ENCODE results near the gene PGGT1B. TPM values are rescaled to one million over a fixed set of nuclear protein-coding genes. Genes with fewer than 3 reads are reported as not detected.

Gene PGGT1B
- total RNA-seq, 4 donors from 2014 or later = 2.3 to 35.5 (median 19.3) TPM

DNA sequence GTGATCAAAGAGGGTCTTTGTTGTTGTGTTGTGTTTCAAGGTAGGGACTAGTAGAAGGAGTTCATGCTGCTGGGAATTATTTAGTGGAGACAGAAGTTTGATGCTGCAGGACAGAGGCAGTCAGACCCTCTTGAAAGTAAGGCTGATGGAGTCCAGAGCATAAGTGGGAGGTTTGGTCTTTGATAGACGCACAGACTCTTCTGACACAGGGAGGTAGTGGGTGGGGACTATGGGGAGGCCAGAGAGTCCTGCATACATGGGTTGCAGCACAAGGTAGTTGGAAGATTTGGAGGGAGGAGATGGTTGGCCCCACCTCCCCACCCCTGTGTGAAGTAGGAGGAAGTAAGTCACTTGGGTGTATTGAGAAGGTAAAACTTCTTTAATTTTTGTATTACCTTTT, 36.1 kb upstream of the PGGT1B start:
- Histone ChIP-seq H3K36me3 (no peaks in the 10 kb centered on the region), H3K4me3 (no peak overlapping the region), H3K9me3 (no peaks in the 10 kb centered on the region), H3K27ac (no peak overlapping the region), H3K4me1 (no peaks in the 10 kb centered on the region), H3K27me3 (no peaks in the 10 kb centered on the region)
- DNase-seq = no peak
- TF ChIP-seq, protein P1, sequence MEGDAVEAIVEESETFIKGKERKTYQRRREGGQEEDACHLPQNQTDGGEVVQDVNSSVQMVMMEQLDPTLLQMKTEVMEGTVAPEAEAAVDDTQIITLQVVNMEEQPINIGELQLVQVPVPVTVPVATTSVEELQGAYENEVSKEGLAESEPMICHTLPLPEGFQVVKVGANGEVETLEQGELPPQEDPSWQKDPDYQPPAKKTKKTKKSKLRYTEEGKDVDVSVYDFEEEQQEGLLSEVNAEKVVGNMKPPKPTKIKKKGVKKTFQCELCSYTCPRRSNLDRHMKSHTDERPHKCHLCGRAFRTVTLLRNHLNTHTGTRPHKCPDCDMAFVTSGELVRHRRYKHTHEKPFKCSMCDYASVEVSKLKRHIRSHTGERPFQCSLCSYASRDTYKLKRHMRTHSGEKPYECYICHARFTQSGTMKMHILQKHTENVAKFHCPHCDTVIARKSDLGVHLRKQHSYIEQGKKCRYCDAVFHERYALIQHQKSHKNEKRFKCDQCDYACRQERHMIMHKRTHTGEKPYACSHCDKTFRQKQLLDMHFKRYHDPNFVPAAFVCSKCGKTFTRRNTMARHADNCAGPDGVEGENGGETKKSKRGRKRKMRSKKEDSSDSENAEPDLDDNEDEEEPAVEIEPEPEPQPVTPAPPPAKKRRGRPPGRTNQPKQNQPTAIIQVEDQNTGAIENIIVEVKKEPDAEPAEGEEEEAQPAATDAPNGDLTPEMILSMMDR (IDR thresholded peaks at IDR 0.05) = no peak
- TF ChIP-seq POLR2A (IDR thresholded peaks at IDR 0.05) = no peak
- intact Hi-C loops (cut with DNase I; ENCODE audit: low total_unique reads) = no loop called here

DNA sequence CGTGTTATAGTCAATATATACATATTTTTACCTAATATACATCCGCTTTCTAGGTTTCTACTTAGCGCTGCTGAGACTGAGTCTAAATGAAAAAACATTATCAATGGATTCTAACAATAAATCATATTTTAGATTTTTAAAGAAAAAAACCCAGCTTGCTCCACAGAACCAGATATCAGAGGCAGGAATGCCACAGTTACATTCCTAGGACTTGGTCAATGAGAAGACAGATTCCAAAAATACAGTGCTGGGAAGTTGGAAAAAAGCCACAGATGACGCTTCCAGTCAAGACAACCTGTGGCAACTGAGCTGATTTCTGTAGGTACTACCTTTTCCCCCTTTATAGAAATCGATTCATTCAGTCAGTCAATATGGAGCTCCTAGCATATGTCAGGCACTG, 34.4 kb upstream of the PGGT1B start:
- Histone ChIP-seq H3K36me3 (no peaks in the 10 kb centered on the region), H3K4me1 (no peaks in the 10 kb centered on the region), H3K27me3 (no peaks in the 10 kb centered on the region), H3K27ac (peak overlapping the region in 1 of 2 donors; percentile 23), H3K4me3 (peak overlapping the region; percentile 71 to 77), H3K9me3 (no peaks in the 10 kb centered on the region)
- TF ChIP-seq, protein P1 (IDR thresholded peaks at IDR 0.05) = no peak
- TF ChIP-seq POLR2A (IDR thresholded peaks at IDR 0.05) = no peak
- intact Hi-C loops (cut with DNase I; ENCODE audit: low total_unique reads) = no loop called here
- no peak for DNase-seq

DNA sequence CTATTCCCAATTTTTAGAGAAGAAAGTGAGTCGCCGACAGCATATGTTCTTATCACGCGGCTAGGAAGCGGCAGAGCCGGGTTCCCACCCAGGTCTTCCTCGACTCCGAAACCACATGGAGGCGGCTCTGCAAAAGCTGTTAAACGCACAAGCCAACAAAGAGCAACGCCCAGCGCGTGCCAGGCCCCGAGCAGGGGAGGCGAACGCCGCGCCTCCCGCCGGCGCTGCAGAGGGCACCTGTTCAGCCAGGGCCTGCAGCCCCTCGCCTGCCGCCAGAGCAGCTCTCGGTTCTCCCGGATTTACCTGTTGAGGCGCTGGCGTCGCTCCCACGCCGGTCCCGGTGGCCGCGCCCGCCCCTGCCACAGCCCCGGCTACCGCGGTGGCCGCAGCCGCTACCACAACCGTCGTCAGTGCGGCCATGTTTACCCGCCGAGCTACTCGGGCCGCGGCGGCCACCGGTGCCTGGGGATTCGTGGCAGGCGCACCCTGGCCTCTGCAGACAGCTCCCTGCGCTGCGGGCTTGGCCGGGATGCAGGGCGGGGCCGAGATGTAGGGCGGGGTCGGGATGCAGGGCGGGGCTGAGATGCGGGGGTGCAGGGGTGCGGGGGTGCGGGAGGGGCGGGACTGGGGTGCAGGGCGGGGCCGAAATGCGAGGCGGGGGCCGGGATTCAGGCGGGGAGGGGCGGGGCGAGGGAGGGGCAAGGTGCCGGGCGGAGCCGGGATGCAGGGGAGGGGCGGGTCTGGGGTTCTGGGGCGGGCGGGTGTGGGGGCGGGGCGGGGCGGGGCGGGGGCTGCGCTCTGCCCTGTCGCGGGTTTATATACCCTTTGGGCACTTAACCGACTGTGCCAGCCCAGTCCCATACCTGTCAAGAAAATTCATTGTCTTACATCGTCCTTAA, 33.7 kb upstream of the PGGT1B start, which contains the start of gene CCDC112:
Gene CCDC112, minus strand, starts transcription at position 531 of the 899 bp plus-strand sequence. Its CDS starts 111 bp downstream, at position 420.
- H3K27ac ChIP-seq = peak within 1 kb of the TSS; percentile 39 to 58
- DNase-seq = peak; percentile 71 to 79
- H3K4me3 ChIP-seq = peak within 1 kb of the TSS; percentile 71 to 77
- H3K36me3 ChIP-seq = no peaks in the 10 kb centered on the region
- no peaks in the 10 kb centered on the region for H3K27me3 ChIP-seq
- peak in 1 of 2 donors; percentile 36 for TF ChIP-seq POLR2A (IDR thresholded peaks at IDR 0.05)
- TF ChIP-seq, protein P1 (IDR thresholded peaks at IDR 0.05) = no peak
- intact Hi-C loops (cut with DNase I; ENCODE audit: low total_unique reads) = no loop called here
- no peaks in the 10 kb centered on the region for H3K9me3 ChIP-seq
- H3K4me1 ChIP-seq = no peaks in the 10 kb centered on the region

DNA sequence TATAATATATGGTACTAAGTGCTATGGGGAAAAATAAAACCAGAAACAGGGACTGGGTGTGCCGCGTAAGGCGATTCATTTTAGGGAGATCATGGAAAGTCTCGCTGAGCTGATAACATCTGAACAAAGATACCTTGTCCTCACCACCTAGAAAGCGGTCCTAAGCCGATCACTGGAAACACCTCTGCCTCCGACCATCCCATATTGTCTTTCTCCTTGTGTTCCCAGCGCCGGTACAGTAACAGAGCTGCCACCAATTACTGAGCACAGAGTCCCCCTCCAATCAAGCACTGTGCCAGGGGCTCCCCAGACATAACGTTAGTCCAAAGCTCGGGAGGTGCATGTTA, 33.1 kb upstream of the PGGT1B start:
- no peak for DNase-seq
- TF ChIP-seq, protein P1 (IDR thresholded peaks at IDR 0.05) = no peak
- TF ChIP-seq POLR2A (IDR thresholded peaks at IDR 0.05) = no peak
- H3K4me3 ChIP-seq = peak overlapping the region; percentile 71 to 77
- no peaks in the 10 kb centered on the region for H3K9me3 ChIP-seq
- no peaks in the 10 kb centered on the region for H3K36me3 ChIP-seq
- H3K27ac ChIP-seq = peak overlapping the region; percentile 39 to 58
- intact Hi-C loops (cut with DNase I; ENCODE audit: low total_unique reads) = no loop called here
- no peaks in the 10 kb centered on the region for H3K4me1 ChIP-seq
- no peaks in the 10 kb centered on the region for H3K27me3 ChIP-seq

DNA sequence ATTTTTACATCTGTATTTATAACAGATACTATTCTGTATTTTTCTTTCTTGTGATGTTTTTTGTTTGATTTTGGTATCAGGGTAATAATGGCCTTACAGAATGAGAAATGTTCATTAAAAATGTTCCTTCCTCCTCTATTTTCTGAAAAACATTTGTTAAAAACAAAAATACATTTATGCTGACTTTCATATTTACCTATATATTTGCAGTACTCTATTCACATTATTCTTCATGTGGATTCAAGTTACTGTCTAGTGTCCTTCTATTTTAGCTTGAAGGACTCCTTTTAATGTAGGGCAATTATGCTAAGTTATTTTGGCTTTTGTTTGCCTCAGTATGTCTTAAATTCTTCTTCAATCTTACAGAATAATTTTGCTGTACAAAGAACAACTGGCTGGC, 28.7 kb upstream of the PGGT1B start:
- H3K4me1 ChIP-seq = no peaks in the 10 kb centered on the region
- no peaks in the 10 kb centered on the region for H3K36me3 ChIP-seq
- no peak for DNase-seq
- H3K27me3 ChIP-seq = no peaks in the 10 kb centered on the region
- no peak overlapping the region for H3K27ac ChIP-seq
- TF ChIP-seq POLR2A (IDR thresholded peaks at IDR 0.05) = no peak
- TF ChIP-seq, protein P1 (IDR thresholded peaks at IDR 0.05) = no peak
- no peak overlapping the region for H3K4me3 ChIP-seq
- H3K9me3 ChIP-seq = no peaks in the 10 kb centered on the region
- intact Hi-C loops (cut with DNase I; ENCODE audit: low total_unique reads) = no loop called here

Measured in uterus (tissue), 4 donors.